Measurements from ENCODE around the gene MAPKAPK2.

Gene MAPKAPK2

DNA sequence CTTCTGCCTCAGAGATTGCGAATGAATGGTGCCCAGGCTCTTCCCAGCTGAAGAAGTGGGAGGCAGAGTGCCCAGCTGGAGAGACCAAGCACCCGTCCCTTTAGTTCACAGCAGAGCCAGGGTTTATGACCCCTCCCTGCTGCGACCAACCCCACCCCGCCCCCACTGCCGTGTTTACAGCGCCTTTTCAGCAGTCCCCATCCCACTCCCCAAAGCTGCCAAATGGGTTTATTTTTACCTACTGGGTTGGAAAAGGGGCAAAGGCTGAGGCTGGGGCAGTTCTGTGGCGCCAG is 25.8 kb upstream of the MAPKAPK2 start:
- in situ Hi-C loops (cut with HindIII; ENCODE audit: low sequenced_read_pairs), result no loop called here
- DNase-seq (ENCODE audit: low read depth, low spot score), result no peak
- no peak overlapping the region for H3K4me3 ChIP-seq (ENCODE audit: low read depth, low read length)
- TF ChIP-seq, protein P1, sequence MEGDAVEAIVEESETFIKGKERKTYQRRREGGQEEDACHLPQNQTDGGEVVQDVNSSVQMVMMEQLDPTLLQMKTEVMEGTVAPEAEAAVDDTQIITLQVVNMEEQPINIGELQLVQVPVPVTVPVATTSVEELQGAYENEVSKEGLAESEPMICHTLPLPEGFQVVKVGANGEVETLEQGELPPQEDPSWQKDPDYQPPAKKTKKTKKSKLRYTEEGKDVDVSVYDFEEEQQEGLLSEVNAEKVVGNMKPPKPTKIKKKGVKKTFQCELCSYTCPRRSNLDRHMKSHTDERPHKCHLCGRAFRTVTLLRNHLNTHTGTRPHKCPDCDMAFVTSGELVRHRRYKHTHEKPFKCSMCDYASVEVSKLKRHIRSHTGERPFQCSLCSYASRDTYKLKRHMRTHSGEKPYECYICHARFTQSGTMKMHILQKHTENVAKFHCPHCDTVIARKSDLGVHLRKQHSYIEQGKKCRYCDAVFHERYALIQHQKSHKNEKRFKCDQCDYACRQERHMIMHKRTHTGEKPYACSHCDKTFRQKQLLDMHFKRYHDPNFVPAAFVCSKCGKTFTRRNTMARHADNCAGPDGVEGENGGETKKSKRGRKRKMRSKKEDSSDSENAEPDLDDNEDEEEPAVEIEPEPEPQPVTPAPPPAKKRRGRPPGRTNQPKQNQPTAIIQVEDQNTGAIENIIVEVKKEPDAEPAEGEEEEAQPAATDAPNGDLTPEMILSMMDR (IDR thresholded peaks at IDR 0.05; ENCODE audit: low read depth, low read length), result no peak

DNA sequence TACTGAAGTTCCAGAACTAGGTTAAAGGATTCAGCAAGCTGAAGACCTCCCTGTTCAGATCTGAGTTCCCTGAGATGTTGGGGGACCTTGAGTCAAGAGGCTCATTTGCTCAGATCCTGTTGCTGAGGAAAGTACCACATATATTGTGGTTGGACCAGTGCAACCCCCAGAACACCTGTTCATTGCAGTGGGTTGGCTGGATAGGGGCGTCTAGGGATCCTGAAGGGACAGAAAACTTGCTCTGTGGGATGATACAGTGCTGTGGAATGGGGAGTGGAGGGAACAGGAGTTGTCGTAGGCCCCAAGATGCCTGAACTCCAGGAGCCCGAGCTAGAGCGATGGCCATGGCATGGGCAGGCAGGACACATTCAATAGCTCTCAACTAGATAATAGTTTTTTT is 24.6 kb upstream of the MAPKAPK2 start:
- H3K4me3 ChIP-seq (ENCODE audit: low read depth, low read length), result no peak overlapping the region
- in situ Hi-C loops (cut with HindIII; ENCODE audit: low sequenced_read_pairs), result no loop called here
- no peak for DNase-seq (ENCODE audit: low read depth, low spot score)
- TF ChIP-seq, protein P1 (IDR thresholded peaks at IDR 0.05; ENCODE audit: low read depth, low read length), result no peak

DNA sequence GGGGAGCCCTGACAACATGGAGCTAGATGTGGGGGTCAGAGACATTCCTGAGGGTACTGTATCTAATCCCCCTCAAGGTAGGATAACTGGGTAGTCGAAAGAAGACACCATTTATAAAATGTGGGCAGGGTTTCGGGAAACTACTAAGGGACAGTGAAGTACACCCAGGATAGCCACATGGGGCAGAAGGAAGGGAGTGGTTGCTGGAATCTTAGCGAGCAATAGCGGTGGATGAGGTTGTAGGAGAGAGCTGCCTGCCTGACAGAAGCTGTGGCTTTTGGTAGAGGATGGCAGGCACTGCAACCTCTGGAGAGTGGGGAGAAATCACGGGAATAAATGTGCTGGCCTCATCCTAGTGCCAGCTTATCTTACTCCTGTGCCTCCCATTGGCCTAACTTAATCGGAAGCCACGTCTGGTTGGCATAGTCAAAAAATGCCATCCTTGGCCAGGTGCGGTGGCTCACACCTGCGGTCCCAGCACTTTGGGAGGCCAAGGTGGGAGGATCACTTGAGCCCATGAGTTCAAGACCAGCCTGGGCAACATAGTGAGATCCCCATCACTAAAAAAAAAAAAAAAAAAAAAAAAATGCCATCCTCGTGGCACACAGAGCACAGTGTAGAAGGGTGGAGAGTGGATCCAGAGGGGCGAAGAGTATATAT is 23.4 kb upstream of the MAPKAPK2 start:
- in situ Hi-C loops (cut with HindIII; ENCODE audit: low sequenced_read_pairs), result no loop called here
- H3K4me3 ChIP-seq (ENCODE audit: low read depth, low read length), result no peak overlapping the region
- no peak for DNase-seq (ENCODE audit: low read depth, low spot score)
- TF ChIP-seq, protein P1 (IDR thresholded peaks at IDR 0.05; ENCODE audit: low read depth, low read length), result no peak

DNA sequence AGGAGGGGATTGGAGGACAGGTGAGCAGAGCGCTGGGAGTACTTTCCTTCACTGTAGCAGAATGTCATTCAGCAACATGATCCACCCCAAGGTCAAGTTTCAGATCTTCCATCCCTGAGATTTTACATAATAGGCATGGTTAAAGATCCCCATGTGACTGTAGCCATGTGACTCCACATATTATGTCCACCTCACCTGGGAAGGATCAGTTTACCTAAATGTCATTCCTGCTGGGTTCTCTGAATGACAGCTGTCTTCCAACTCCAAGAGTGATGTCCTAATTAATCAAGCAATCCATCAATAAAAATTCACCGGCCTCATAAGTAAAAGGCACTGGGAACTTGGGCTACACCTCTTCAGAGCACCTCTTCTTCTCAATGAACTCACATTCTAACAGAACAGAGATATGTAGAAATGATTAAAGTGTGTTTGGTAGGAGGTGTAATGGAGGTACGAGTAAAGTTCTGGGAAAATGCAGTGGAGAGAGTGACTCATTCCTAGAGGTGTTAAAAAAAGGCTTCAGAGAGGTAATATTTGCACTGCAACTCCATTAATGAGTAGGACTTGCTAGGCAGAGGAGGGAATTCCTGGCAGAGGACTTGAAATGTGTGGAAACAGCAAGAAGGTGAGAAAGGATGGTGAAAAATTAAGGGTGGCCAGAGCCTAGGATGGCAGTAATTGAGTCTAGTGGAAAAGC is 22.2 kb upstream of the MAPKAPK2 start:
- DNase-seq (ENCODE audit: low read depth, low spot score), result no peak
- H3K4me3 ChIP-seq (ENCODE audit: low read depth, low read length), result no peak overlapping the region
- TF ChIP-seq, protein P1 (IDR thresholded peaks at IDR 0.05; ENCODE audit: low read depth, low read length), result no peak
- in situ Hi-C loops (cut with HindIII; ENCODE audit: low sequenced_read_pairs), result no loop called here

DNA sequence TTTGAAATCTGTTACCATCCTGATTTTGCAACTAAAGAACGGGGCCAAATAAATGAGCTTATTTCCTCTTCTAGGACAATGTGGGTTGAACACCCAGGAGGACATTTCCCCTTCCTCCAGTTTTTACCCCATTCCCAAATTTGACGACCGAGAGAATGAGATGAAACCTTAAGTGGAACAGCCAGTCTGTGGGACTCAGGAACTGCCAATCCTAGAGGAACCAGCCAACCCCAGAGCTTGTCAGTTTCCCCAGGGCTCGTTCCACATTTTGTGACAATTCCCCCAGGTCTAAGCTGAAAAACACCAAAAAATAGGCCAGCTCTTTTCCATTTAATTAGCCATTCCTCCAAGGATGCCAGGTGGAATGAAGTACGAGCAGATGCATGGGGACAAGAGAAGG is 21.3 kb upstream of the MAPKAPK2 start:
- TF ChIP-seq, protein P1 (IDR thresholded peaks at IDR 0.05; ENCODE audit: low read depth, low read length), result no peak
- in situ Hi-C loops (cut with HindIII; ENCODE audit: low sequenced_read_pairs), result no loop called here
- no peak overlapping the region for H3K4me3 ChIP-seq (ENCODE audit: low read depth, low read length)
- no peak for DNase-seq (ENCODE audit: low read depth, low spot score)

DNA sequence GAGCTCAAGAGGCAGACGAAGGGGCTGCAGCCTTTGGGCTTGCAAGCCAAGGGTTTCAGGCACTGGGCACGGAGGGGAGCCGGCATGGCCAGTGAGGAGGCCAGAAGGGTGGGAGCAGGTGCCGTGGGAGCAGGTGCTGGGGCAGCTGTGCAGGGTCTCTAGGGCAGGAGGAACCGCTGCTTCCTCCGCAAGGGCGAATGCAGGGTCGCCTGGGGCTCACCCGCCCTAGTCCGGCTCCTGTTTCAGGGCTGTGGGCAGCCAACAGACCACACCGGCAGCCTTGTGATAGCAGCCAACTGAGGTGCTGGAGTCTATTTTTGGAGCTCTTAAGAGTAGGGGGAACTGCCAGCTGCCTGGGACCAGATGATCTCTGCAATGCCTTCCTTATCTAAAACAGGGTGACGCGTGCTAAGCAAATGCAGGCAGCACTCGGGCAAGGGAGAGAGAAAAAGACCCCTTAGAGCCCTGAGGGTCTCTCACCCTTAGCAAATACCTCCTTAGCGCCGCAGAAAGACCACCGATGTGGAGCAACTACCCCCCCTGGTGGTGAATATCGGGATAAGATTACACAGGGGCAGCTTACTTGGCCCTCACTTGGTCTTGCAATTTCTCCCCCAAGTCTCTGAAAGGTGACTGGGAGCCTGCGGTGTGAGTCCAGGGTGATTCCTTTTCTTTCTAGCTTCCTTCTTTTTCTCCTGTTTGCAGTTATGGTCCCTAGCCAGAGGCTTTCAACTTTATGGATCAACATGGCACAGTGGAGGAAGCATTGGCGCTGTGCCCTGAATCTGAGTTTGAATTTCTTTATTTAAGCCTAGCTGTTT is 20.7 kb upstream of the MAPKAPK2 start:
- TF ChIP-seq, protein P1 (IDR thresholded peaks at IDR 0.05; ENCODE audit: low read depth, low read length), result peak; percentile 76
- peak; percentile 69 for DNase-seq (ENCODE audit: low read depth, low spot score)
- no peak overlapping the region for H3K4me3 ChIP-seq (ENCODE audit: low read depth, low read length)
- in situ Hi-C loops (cut with HindIII; ENCODE audit: low sequenced_read_pairs), result no loop called here
